Measurements from ENCODE around the gene TIAM2. TPM values are rescaled to one million over a fixed set of nuclear protein-coding genes. Genes with fewer than 3 reads are reported as not detected.

Gene TIAM2
- total RNA-seq, 8 experiments from 2014 or later = 5.2 to 34.7 (median 10.7) TPM

DNA sequence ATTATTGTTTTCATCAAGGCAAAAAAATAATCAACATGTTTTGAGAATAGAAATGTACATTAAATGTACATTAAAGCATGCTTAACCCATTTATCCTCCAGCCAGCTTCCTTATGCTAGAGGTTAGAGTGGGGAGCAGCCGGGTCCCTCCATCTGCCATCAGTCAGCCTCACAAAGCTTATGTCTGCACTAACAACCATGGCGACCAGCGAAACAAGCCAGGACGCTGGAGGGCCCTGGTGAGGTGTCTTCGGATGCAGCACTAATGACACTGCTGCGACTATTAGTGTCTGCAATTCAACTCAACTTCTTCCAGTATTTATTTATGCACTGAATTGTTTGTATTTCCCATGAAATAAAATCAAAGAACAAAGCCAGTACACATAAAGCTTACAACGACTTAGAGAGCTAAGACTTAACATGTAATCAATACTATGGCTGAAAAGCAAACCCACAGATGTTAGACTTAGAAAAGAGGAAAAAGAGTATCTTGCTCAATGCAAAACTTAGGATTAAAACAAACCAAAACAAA, 275.5 kb downstream of the TIAM2 start:
- ATAC-seq (replicated peaks in 6 of 8) = peak in 3 of 8 experiments; percentile 60 to 93 (median 68)
- no peak overlapping the region for H3K27ac ChIP-seq
- 30 to 100% (median 74%) methylated on average over 1 to 7 of the region's 7 CpGs; no CpG with 5 or more reads in 1 of the 10 experiments for WGBS, 10 experiments
- H3K4me3 ChIP-seq = no peak overlapping the region
- peaks cover 20 to 22% of the 10 kb centered on the region in 2 donors for H3K4me1 ChIP-seq (replicated peaks in 1 of 2)
- in situ Hi-C loops (cut with MboI; ENCODE audit: low pct_unique_long_range_greater_than_20kb in 2 of 9, low sequenced_read_pairs in 9 of 9, unreplicated experiment in 9 of 9) = no loop called here

DNA sequence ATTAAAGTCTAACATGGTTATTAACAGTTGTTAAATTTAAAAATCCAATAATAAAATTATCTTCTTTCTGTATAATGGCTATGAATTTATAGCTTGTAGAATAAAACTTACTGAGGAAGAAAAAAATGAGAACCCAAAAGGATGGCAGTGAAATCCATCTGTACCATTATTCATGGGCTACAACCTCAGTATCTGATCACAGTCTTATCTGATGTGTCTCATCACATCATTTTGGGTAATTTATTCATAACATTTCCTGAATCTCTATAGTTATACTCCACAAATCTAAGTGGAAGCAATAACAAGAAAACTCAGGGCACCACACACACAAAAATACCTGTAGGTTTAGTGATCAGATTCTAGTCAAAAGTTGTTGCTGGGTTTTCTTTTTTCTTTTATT, 276.0 kb downstream of the TIAM2 start:
- Histone ChIP-seq H3K4me1 (replicated peaks in 1 of 2) (peaks cover 20 to 22% of the 10 kb centered on the region in 2 donors), H3K27ac (no peak overlapping the region), H3K4me3 (no peak overlapping the region)
- no peak for ATAC-seq (replicated peaks in 6 of 8)
- in situ Hi-C loops (cut with MboI; ENCODE audit: low pct_unique_long_range_greater_than_20kb in 2 of 9, low sequenced_read_pairs in 9 of 9, unreplicated experiment in 9 of 9) = no loop called here

DNA sequence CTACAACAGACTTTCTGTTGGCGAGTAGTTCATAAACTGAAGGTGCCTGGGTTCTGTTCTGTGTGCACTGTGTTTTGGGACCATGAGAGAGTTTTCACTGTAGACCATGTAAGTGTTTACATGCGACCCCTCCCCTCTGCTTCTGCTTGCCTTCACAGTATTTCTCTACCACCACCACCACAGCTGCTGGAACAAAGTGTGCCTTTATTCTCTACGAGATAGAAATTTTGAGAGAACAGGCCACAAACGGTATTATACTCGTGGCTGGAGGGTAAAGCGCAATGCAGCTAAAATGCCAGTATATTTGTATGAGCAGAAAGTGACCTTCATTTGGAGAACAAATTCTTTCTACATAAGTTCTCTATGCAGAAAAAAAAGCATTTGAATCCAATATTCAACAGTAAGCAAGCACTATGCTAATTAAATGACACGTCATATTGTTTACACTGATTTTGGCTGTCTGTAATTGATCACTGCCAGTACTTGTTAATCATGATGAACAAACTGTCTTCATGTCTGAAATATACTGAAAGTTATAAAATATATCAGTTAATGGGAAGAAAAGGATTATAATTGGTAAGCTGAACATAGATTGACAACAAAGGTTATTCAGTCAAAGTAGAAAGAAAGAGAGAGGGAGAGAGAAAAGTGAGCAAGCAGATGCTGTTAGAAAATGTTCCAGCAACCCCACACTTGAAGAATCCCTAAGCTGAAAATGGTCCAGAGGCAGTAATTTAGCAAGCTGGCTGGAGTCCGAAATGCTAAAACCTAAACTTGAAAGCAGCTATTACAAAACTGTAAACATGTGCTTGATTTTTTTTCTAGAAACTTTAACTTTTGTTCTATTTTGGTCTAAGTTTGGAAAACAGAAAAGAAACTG, 277.5 kb downstream of the TIAM2 start:
- H3K27ac ChIP-seq = no peak overlapping the region
- 21 to 86% (median 71%) methylated on average over 2 to 8 of the region's 8 CpGs for WGBS, 10 experiments
- peak in 3 of 8 experiments; percentile 37 to 64 (median 62) for ATAC-seq (replicated peaks in 6 of 8)
- H3K4me1 ChIP-seq (replicated peaks in 1 of 2) = peaks cover 20 to 22% of the 10 kb centered on the region in 2 donors
- no peak overlapping the region for H3K4me3 ChIP-seq
- in situ Hi-C loops (cut with MboI; ENCODE audit: low pct_unique_long_range_greater_than_20kb in 2 of 9, low sequenced_read_pairs in 9 of 9, unreplicated experiment in 9 of 9) = no loop called here

DNA sequence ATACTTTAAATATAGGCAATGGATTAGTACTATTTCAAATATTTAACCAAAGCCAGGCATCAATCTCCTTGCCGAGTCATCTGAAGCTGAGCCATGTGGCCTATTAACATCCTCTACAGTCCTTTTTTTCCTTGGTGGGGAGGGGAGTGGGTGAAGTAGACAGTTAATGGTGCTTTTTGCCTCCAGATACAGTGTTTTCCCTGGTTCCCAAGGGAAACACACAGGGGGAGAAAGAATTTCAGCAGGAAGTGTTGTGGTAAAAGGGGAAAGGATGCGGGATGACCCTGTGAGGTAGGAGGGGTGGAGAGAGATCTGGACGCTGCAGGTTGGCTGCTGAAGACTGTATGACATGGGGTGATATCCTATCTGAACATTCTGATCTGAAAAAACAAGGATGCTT, 278.3 kb downstream of the TIAM2 start:
- 0 to 74% (median 26%) methylated on average over 1 to 3 of the region's 3 CpGs; no CpG with 5 or more reads in 2 of the 10 experiments for WGBS, 10 experiments
- in situ Hi-C loops (cut with MboI; ENCODE audit: low pct_unique_long_range_greater_than_20kb in 2 of 9, low sequenced_read_pairs in 9 of 9, unreplicated experiment in 9 of 9) = no loop called here
- Histone ChIP-seq H3K27ac (no peak overlapping the region), H3K4me3 (no peak overlapping the region), H3K4me1 (replicated peaks in 1 of 2) (peaks cover 20 to 22% of the 10 kb centered on the region in 2 donors)
- ATAC-seq (replicated peaks in 6 of 8) = peak; percentile 18 to 95 (median 78)

DNA sequence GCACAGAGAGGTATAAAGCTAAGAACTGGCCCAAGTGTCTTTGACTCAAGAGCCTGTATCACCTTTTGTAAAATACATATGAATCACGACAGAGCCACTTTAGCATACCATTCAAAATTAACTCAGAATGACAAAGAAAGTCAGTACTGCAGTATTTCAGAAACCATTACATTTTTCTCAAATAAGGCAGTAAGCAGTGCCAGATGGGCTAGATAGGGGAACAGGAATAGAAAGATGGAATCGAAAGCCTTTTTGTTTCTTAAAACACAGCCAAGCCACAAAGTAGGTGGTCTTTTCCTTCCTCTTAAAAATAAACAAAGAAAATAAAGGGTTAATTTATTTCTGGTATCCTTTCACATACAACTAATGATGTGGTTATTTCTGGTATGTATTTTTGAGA, 279.0 kb downstream of the TIAM2 start:
- Histone ChIP-seq H3K4me3 (no peak overlapping the region), H3K27ac (no peak overlapping the region)

DNA sequence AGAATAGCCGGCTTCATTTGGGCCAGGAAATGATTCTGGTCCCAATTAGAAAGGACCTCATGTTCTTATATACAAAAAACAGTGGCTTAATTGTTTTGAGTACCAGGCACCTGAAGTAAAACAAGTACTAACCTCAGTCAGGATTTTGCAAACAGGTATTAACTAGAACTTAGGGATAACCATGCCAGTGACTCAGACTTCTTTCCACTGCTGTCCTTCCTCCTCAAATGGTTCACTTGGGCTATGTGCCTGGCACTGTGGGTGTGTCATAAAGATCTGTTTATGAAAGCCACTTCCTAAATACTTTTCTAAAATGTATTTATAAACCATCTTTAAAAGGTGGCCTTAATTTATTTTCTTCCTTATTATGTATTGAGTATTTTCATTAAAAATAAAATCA, 279.4 kb downstream of the TIAM2 start:
- 17 to 100% (median 100%) methylated on average over 1 of the region's 1 CpG; no CpG with 5 or more reads in 3 of the 10 experiments for WGBS, 10 experiments
- no peak overlapping the region for H3K4me3 ChIP-seq
- H3K27ac ChIP-seq = no peak overlapping the region
- ATAC-seq (replicated peaks in 6 of 8) = no peak
- peaks cover 20 to 22% of the 10 kb centered on the region in 2 donors for H3K4me1 ChIP-seq (replicated peaks in 1 of 2)
- in situ Hi-C loops (cut with MboI; ENCODE audit: low pct_unique_long_range_greater_than_20kb in 2 of 9, low sequenced_read_pairs in 9 of 9, unreplicated experiment in 9 of 9) = no loop called here

More for the DNA sequence above, 279.0 kb downstream of the TIAM2 start:
- peaks cover 20 to 22% of the 10 kb centered on the region in 2 donors for H3K4me1 ChIP-seq (replicated peaks in 1 of 2)
- WGBS, 10 experiments = 0 to 71% (median 53%) methylated on average over 1 to 2 of the region's 2 CpGs; no CpG with 5 or more reads in 1 of the 10 experiments
- in situ Hi-C loops (cut with MboI; ENCODE audit: low pct_unique_long_range_greater_than_20kb in 2 of 9, low sequenced_read_pairs in 9 of 9, unreplicated experiment in 9 of 9) = no loop called here
- no peak for ATAC-seq (replicated peaks in 6 of 8)

DNA sequence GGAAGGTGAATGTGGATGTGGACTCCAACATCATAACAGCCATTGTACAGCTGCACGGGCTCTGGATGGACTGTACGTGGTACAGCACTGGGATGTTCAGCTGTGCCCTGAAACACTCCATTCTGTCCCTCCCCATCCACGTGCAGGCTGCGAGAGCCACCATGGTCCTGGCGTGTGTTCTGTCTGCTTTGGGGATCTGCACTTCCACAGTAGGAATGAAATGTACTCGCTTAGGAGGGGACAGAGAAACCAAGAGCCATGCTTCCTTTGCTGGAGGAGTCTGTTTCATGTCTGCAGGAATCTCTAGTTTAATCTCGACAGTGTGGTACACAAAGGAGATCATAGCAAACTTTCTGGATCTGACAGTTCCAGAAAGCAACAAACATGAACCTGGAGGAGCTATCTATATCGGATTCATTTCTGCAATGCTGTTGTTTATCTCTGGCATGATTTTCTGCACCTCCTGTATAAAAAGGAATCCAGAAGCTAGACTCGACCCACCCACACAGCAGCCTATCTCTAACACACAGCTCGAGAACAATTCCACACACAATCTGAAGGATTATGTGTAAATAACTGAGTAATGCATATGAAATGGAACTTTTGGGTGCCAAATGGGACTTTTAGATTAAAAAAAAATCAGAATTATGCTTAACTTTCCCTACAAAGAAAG, 280.8 kb downstream of the TIAM2 start:
- WGBS, 10 experiments = 54 to 100% (median 89%) methylated on average over 2 to 8 of the region's 10 CpGs; no CpG with 5 or more reads in 1 of the 10 experiments
- Histone ChIP-seq H3K27ac (no peak overlapping the region), H3K4me3 (no peak overlapping the region), H3K4me1 (replicated peaks in 1 of 2) (peaks cover 16 to 19% of the 10 kb centered on the region in 2 donors)
- in situ Hi-C loops (cut with MboI; ENCODE audit: low pct_unique_long_range_greater_than_20kb in 2 of 9, low sequenced_read_pairs in 9 of 9, unreplicated experiment in 9 of 9) = no loop called here
- ATAC-seq (replicated peaks in 6 of 8) = peak in 1 of 8 experiments; percentile 27

DNA sequence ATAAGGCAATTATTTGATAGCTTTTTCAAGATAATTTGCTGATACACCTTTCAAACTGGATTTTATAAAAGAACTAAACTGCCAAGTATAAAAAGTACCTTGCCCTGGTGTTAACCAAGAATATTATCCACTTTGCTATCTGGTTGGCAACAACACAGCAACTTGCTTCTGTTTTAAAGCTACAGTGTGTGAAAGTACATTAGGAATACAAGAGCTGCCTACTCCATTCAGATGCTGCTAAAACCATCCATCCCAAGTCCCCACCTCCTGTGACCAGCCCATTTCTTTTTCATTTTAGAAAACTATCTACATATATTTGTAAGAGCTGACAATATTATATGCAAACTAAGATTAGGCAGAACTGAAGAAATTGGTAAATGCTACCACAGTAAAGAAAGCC, 281.5 kb downstream of the TIAM2 start:
- Histone ChIP-seq H3K4me3 (no peak overlapping the region), H3K27ac (no peak overlapping the region), H3K4me1 (replicated peaks in 1 of 2) (peaks cover 16 to 19% of the 10 kb centered on the region in 2 donors)
- ATAC-seq (replicated peaks in 6 of 8) = peak in 2 of 8 experiments; percentile 7 to 30
- in situ Hi-C loops (cut with MboI; ENCODE audit: low pct_unique_long_range_greater_than_20kb in 2 of 9, low sequenced_read_pairs in 9 of 9, unreplicated experiment in 9 of 9) = no loop called here

DNA sequence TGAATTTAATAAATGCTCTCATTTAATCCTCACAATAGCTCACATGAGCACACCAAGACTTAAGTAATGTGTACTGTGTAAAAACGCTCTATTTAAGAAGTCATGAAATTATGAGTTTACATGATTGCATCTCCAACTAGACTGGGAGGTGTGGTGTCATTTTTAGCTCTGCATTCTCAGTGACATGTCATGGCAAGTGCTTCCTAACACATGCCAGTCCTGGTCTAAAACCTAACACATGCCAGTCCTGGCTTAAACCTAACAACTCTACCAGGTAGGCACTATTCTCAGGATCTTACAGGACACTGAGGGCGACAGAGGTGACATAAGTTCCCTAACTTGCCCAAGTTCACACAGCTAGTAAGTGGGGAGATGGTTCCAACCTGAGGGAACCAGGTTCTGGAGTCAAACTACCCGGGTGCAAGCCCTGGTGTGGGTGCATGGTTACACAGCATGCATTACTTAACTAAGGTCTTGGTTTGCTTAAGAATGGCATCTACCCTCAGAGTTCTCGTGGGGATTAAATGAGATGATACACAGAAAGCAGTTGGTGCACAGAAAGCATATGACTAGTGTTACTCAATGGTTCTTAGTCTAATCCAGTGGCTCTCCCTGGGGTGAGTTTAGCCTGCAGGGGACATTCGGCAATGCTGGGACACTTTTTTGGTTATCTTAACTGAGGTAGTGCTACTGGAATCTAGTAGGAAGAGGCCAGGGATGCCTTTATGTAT, 283.4 kb downstream of the TIAM2 start:
- H3K4me1 ChIP-seq (replicated peaks in 1 of 2) = peaks cover 1 to 2% of the 10 kb centered on the region in 2 donors
- no peak overlapping the region for H3K4me3 ChIP-seq
- ATAC-seq (replicated peaks in 6 of 8) = no peak
- in situ Hi-C loops (cut with MboI; ENCODE audit: low pct_unique_long_range_greater_than_20kb in 2 of 9, low sequenced_read_pairs in 9 of 9, unreplicated experiment in 9 of 9) = no loop called here
- H3K27ac ChIP-seq = no peak overlapping the region
- 75 to 100% (median 94%) methylated on average over 1 to 5 of the region's 5 CpGs; no CpG with 5 or more reads in 3 of the 10 experiments for WGBS, 10 experiments

DNA sequence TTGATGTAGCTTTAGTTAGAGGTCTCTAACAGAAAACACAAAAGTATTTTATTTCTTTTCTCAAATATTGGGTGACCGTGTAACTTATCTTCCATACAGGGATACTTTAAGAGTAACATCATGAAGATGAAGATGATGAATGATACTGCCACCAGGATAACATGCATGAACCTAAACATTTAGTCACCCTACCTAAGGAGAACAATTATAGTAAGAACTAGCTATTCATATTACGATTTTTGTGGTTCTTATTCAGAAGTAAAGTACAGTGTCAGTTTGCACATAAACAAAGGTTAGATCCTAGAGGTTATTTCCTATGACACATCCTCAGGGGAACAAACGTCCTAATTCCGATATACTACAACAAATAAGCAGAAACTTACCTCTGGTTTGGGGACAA, 289.7 kb downstream of the TIAM2 start:
- Histone ChIP-seq H3K4me1 (replicated peaks in 1 of 2) (peaks cover 3 to 13% of the 10 kb centered on the region in 2 donors), H3K27ac (no peak overlapping the region), H3K4me3 (no peak overlapping the region)
- WGBS, 10 experiments = 82 to 100% (median 94%) methylated on average over 1 to 4 of the region's 4 CpGs
- in situ Hi-C loops (cut with MboI; ENCODE audit: low pct_unique_long_range_greater_than_20kb in 2 of 9, low sequenced_read_pairs in 9 of 9, unreplicated experiment in 9 of 9) = no loop called here
- no peak for ATAC-seq (replicated peaks in 6 of 8)

DNA sequence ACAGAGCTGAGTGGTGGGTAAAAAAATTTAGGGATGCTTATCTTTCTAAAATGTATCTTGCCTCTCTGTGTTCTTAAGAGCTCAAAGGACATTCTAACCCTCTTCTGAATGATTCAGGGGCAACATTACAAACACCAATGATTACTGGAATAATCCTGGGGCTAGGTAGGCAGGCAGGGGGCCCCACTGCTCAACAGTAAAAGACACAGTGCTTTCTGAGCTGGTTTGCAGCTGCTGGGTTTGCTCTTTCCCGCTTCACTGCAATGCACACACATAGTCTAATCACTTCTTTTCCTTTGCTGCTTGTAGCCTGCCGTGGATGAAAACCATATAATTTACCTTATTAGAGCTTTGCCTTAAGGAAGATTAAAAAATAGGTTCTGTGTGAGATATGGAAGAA, 292.6 kb downstream of the TIAM2 start:
- H3K4me1 ChIP-seq (replicated peaks in 1 of 2) = peaks cover 3 to 13% of the 10 kb centered on the region in 2 donors
- in situ Hi-C loops (cut with MboI; ENCODE audit: low pct_unique_long_range_greater_than_20kb in 2 of 9, low sequenced_read_pairs in 9 of 9, unreplicated experiment in 9 of 9) = no loop called here
- no peak overlapping the region for H3K4me3 ChIP-seq
- H3K27ac ChIP-seq = no peak overlapping the region
- 79 to 100% (median 91%) methylated on average over 1 to 2 of the region's 2 CpGs; no CpG with 5 or more reads in 2 of the 10 experiments for WGBS, 10 experiments
- ATAC-seq (replicated peaks in 6 of 8) = peak in 1 of 8 experiments; percentile 38

DNA sequence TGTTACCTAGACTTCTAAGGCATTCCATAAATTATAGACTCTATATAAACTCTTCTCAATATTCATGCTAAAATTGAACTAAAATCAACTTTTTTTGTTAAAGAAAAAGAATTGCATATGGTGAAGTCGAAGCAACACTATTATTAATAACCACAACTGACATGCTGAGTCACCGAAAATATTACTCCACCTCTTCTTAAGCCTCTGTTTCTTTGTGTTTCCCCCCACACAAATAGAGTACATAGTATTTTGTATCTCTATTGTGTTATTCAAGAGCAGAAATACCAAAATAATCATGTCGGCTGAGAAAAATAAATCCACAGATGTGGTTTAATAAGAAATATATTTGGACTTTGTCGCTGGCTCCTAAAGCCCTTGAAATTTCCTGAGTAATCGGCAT, 295.4 kb downstream of the TIAM2 start:
- H3K27ac ChIP-seq = no peak overlapping the region
- no peak overlapping the region for H3K4me3 ChIP-seq
- peaks cover 3 to 13% of the 10 kb centered on the region in 2 donors for H3K4me1 ChIP-seq (replicated peaks in 1 of 2)
- in situ Hi-C loops (cut with MboI; ENCODE audit: low pct_unique_long_range_greater_than_20kb in 2 of 9, low sequenced_read_pairs in 9 of 9, unreplicated experiment in 9 of 9) = no loop called here
- ATAC-seq (replicated peaks in 6 of 8) = no peak
- WGBS, 10 experiments = 65 to 100% (median 95%) methylated on average over 1 to 5 of the region's 5 CpGs

Measured in motor neuron (in vitro differentiated cells).